ENCODE data around the gene ACIN1.

Gene ACIN1

DNA sequence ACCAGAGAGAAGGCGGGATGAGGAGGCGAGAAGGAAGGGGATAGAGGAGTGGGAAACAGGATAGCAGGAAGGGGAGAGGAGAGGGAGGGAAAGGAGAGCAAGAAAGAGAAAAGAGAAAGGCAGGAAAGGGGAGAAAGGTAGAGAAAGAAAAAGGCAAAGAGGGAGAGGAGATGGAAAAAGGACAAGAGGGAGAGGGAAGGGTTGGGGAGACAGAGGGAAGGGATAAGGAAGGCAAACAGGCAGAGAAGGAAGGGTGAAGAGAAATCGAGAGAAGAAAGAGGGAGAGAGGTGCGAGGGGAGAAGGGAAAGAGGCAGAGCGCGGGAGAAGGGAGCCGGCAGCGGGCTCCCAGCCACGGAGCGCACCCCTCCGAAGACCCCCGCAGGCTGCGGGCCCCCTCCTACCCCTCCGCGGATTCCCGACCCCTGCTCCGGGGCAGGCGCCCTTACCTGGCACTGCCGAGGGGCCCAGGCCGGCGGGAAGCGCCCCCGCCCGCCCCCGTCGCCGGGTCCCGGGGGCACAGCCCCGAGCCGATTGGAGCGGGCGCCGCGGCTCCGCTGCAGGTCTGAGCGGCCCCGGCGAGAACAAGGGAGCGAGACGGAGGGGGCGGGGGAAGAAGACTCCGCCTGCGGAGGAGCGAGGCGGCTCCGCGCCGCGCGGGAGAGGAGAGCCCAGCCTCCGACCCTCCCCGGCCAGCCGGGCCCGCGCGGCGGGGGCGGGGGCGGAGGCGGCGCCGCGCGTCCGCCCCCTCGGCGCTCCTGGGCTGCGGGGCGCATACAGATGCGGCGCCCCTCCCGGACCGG, 37.8 kb downstream of the ACIN1 start, which contains the start of gene CDH24:
Gene CDH24 (minus strand): TSS at position 565 of the 801 bp plus-strand sequence. CDS start 1,787 bp downstream, outside the sequence.
- DNase-seq: no peak

DNA sequence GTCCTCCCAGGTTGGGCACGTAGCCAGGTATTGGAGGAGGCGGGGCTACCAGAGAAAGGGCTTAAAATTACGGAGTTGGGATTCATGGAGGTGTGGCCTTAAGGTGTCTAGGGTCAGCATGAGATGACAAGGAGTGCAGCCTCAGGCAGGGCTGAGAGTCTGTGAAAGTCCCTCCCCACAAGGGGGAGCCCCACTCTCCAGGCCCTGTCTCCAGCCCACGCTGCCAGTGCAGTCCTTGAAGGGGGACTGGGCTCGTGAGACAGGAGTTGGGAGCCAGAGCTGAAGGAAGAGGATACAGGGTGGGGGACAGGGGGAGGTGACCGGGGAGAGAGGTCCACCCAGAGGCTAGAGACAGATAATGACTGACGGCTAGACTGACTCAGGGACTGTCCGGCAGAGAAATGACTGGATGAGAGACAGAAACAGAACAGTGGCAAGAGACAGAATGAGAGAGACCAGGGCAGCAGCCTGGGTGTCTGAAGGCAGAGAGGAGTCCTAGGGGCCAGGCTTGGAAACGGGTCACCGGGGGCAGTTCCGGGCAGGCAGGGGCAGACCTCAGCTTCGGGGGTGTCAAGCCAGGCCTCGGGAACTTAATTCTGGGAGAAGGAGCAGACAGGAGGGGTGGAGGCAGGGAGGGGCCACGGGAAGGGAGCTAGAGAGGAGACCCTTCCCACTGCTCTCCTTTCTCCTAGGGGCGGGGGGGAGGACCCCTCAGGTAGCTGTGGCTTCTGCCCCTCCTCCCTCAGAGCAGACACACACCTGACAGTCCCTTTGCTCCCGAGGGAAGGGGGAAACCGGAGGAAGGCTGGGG, 38.6 kb downstream of the ACIN1 start:
- no peak for DNase-seq

DNA sequence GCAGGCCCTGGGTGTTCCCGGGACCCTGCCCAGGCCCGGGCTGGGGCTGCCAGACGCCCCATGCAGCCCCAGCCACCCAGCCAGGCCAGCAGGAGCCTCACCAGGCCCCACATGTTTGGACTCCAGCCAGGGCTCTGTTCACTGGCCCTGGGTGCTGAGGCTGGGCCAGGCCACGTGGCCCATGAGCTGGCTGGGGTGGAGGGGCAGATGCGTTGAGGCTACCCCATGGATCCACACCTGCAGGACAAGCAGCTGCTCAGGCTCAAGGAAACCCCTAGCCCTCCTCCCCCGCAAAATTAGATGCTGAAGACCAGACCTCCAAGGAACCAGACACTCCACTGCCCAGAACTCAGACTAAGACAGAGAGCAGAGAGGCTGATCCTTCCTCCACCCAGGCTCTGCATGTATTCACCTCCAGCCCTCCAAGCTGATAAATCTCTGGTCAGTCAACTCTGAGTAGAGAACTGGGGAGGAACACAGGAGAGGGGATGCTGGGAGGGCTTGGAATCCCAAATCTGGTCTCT, 39.3 kb downstream of the ACIN1 start:
- no peak for DNase-seq

DNA sequence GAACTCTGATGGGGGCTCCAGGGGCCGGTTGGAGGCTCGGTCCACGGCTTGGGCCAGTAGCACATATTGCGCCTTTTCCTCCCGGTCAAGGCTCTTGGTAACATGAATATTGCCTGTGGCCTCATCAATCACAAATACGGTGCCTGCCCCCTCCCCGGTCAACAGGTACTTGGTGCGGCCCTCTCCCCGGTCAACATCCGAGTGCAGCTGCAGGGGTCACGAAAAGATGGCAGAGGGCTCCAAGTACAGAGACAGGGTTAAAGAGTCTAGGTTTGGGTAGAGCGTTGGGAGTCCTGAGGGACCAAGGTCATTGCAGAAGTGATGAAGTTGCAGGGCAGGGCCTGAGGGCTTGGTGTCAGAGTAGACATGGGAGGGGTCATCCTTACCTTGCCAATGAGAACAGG, 39.8 kb downstream of the ACIN1 start:
- no peak for DNase-seq

DNA sequence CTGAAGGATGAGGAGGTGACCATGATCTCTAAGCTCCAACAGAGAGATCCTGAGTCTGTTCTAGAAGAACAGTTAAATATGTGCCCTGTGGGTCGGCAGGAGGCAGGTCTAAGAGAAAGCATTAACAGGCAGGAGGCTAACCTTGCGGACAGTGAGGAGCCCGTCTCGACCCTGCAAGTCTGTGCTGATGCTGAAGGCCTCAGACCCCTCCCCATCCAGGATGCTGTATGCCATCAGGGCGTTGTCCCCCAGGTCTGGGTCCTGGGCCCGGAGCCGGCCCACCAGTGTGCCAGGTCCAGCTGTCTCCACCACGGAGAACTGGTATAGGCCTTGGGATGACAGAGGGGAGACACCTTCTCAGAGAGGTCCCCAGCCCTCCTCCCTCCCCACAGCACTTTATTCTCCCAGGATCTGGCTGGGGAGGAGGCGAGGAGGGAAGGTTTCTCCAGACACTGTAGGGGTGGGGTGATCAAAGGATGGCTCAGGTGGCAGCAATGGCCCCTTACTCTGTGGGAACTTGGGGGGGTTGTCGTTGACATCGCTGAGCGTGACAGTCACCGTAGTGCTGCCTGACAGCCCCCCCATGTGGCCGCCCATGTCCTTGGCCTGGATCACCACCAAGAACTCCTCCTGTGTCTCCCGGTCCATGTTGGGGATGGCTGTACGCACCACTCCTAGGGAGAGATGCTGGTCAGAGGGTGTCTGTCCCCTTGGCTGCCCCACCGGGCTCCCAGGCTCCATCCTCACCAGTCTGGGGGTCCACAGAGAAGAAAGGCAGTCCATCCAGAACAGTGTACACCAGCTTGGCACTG, 40.7 kb downstream of the ACIN1 start:
- DNase-seq: no peak

DNA sequence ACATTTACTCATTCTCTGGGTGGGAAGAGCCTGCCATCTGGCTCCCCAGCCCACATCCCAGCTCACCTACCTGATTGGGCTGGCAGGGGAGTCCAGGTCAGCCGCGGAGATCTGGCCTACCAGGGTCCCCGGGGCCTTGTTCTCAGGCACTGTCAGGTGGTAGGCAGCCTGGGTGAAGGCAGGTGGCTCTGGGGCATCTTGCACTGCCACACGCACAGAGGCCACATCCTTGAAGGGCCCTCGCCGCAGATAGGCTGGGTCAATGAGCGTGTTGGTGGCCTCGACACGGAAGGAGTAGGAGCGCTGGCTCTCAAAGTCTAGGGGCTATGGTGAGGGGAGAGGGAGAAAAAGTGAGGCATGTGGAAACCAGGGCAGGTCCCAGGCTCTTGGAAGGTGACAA, 41.5 kb downstream of the ACIN1 start:
- no peak for DNase-seq

DNA sequence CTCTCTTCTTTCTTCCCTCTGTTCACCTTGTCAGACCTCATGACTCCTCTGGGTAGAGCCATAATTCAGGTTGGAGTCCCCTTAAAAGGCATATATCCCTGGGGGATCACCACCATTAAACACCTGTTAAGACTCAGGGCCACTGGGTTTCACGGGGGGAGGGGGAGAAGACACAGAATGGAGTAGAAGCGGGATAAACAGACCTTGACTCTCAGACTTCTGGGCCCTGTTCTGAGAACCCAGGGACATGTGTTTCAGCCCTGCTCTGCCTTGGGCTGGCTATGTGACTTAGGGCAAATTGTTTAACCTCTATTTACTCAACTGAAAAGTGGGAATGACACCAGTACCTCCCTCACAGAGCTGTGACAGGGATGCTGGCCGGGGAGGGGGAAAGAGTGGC, 42.3 kb downstream of the ACIN1 start:
- DNase-seq: no peak

DNA sequence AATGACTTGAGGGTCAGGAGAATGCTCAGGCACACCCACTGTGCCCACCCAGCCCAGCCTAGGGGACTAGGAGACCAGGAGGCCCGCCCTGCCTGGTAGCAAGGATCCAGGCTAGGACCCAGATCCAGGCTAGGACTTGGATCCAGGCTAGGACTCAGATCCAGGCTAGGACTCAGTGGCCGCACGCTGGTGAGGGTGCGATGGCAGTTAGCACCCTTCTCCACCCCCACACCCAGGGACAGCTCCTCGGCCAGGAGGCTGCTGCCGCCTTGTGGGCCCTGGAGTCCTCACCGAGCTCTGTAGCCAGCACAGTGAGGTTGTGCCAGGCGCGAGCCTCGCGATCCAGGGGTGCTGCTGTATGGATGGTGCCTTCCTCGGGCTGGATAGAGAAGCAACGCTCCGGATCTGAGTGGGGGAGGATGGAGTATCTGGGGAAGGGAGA, 42.7 kb downstream of the ACIN1 start:
- no peak for DNase-seq

DNA sequence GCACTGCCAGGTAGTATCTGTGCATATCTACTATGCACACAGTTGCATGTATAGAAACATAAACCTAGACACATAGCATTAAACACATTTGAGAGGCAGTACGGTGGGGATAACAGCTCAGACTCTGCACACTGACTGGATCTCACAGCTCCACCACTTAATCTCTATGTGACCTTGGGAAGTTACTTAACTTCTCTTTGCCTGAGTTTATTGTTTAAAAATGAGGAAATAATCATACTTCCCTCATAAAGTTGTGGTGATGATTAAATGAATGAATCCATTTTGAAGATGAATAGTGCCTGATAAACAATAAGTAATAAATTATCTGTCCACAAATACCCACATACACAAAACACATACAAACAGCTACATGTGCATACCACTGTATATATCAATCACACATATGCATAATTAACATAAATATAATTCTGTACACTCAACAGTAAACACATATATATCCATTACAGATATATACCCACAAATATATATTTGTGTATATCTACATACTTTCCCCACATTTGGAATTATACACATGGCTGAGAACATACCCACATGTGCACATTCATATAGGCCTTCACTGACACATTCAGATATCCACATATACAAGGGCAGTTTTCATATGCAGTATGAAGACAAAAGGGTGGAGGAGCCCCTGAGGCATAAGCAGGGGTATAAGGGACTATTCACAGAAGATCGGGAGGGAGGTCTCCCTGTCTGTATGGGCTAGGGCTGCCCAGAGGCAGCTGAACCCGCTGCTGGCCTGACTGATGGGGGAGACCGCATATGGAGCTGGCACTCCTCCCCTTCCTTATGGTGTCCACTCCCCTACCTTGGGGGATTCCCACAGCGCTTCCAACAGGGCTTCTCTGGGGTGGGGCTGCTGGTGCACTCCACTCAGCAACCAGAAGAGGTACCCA, 43.5 kb downstream of the ACIN1 start:
- no peak for DNase-seq

DNA sequence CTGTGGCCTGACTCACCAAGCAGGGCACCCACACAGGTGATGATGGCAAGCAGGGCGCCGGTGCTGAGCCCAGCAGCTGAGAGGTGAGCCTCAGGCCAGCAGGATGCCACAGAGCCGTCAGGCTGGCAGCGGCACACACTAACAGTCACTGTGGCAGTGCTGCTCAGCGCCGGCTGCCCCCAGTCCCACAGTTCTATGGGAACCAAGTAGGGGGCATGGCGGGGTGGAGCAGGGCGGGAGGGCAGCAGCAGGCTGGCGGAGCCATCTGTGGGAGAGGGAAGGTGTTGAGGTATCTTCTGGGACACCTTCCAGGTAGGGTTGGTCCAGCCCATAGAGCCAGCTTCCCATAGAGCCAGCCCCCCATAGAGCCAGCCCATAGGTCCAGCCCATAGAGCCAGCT, 45.9 kb downstream of the ACIN1 start:
- no peak for DNase-seq

DNA sequence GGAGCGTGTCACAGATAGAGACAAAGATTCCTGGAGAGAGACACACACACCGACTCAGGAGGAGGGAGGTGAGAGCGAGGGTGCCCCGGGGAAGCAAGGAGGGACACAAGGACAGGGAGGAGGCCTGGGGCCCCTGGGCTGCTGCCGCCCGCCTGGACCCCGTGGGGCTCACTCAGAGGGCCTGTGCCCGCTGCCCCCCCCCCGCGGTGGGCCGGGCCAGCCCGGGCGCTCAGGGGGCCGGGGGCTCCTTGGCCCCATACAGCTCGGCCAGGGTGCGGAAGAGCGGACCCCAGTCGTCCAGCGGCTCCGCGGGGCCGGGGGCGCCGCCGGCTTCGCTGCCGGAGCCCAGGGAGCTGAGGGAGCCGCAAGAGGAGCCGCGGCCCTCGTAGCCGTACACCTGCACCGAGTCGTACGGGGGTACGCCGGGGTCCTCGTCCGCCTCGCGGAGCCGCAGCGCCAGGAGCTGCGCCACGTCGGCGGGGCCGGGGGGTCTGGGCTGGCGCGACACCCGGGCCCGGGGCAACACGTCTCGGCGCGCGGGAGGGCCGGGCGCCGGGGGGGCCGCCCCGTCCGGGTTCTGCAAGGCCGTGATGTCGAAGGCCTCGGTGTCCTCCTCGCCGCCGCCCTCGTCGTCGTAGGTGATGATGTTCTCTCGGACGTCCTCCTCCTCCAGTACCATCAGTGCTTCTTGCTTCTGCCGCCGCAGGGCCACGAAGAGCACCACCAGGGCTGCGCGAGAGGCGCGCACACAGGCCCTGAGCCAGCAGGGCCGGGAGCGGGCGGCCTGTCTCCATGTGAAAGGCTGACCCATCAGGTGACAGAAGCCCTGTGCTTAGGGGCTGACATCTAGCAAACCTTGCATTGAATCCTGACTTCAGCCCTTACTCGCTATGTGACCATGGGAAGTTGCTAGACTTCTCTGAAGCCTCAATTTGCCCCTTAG, 46.9 kb downstream of the ACIN1 start:
- no peak for DNase-seq

DNA sequence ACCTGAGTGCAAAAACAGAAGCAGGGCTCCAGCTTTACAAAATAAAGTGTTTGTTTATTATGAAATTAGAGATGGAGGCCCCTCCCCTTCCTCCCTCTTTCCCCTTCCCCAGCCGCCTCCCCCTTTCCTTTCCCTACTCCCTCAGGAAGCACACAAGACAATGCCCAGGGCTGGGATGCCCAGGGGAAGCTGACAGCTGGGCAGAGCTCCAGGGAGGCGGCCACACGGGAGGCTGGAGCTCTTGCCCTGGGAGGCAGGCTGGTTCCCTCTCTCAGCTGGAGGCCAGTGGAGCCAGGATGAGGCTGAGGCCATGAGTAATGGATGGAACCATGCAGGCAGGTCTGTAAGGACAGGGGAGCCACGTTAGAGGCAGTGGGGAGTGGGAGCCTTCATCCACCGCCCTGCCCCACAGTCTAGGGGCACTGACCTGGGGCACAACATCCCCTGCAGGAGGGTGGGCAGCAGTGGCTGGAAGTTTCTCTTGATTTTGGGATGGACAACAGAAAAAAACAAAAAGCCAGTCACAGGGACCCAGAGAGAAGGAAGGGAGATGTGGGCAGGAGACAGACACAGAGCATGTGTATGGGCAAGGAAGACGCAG, 47.8 kb downstream of the ACIN1 start:
- no peak for DNase-seq

DNA sequence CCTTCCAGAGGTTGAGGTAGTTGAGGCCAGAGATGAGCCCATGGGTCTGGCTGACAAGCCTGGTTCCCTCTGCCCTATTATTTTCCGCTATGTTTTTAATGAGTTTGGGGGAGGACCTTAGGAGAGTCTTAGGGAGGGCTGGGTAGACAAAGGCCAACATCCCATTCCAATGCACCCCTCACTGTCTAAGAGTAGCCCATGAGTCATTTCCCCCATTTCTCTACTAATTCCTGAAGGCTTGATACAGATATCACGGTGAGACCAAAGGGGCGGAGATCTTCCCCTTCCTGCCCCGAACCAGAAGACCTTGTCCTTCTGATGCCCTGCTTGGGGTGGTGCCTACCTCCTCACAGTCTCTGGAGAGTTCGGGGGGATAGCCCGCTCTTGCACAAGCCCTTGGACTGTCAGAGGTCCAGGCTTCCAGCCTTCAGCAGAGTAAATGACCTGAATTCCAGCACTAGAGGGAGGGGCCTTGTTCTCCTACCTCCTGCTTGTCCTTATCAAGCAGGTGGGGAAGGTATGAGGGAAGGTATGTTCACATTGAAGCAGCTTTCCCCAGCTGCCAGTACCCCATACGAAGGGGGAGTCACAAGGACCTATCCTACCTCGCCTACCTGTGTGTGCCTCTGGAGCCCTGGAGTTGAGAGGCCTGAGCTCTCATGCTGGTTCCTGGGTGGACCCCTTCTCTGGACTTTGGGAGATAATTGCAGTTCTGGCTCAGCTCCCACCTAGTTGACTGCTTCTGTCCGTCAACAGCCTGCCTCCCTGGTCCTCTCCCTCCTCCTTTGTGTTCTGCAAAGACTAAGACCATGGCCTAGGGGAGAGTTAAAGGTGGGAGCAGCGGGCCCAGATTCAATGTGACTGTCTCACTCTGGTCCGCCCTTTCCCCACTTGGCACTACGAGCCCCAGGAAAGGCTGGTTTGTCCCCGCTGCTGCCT, 49.2 kb downstream of the ACIN1 start:
- DNase-seq: no peak

DNA sequence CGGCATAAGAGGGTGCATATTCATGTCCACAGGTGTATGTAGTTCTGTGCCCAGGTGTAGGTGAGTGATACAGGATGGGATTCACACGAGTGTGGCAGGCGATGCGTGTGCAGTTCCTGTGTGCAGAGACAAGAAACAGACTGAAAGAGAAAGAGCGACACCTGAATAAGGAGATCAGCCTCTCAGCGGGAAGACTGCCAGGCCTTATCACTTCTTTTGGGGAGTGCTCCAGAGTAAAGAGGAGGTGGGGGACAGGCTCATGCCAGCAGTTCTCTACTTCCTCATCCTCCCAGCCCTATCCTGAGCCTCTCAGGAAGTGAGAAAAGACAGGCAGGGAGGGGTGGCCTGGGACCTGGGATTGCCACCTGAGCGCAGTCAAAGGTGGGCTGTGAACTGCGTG, 50.1 kb downstream of the ACIN1 start:
- no peak for DNase-seq

DNA sequence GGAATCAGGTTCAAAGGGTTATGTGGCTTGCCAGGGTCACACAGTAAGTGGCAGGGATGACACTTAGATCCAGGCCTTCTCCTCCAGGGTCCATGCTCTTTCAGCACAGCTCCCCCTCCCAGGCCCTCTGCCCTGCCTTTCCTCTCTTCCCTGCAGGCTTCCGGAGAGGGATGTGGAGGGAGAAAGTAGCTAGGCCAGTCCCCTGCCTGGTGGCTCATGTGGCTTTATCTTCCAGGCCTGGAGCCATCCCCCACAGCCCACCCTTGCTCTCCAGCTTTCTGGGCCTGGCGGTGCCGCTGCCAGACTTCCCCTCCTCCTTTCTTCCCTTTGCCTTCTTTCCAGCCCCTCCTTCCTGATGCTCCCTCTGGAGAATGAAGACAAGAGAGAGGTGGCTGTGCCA, 51.2 kb downstream of the ACIN1 start:
- no peak for DNase-seq

DNA sequence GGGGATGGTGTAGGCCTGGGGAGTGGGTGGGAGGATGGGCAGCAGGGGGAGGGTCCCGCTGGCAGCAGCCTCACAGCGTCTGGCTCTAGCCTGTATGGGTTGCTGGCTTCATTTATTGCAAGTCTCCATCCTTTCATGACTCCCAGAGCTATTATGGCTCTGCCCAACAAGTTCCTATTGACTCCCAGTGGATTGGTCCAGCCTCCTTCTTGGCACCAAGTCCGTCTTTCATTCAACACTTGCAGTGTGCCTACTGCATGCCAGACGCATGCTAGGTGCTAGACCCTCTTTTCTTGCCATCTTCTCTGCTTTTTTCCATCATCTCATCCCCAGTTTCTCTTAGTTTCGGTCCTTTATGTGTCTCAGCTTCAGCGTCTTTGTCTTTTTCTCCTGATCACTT, 51.8 kb downstream of the ACIN1 start:
- DNase-seq: no peak

DNA sequence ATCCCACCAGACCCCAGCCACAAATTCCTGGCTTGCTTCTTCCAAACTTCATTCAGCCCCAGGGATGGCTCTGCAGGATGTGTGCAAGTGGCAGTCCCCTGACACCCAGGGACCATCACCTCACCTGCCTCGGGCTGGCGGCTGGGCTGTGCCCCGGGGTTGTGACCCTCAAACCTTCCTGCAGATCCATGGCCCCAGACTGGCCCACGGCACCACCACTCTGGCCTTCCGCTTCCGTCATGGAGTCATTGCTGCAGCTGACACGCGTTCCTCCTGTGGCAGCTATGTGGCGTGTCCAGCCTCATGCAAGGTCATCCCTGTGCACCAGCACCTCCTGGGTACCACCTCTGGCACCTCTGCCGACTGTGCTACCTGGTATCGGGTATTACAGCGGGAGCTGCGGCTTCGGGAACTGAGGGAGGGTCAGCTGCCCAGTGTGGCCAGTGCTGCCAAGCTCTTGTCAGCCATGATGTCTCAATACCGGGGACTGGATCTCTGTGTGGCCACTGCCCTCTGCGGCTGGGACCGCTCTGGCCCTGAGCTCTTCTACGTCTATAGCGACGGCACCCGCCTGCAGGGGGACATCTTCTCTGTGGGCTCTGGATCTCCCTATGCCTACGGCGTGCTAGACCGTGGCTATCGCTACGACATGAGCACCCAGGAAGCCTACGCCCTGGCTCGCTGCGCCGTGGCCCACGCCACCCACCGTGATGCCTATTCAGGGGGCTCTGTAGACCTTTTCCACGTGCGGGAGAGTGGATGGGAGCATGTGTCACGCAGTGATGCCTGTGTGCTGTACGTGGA, 52.6 kb downstream of the ACIN1 start, which contains the start of gene PSMB11:
Gene PSMB11 (plus strand): TSS at position 51 of the 804 bp plus-strand sequence. CDS start 14 bp downstream, at position 65.
- no peak for DNase-seq

DNA sequence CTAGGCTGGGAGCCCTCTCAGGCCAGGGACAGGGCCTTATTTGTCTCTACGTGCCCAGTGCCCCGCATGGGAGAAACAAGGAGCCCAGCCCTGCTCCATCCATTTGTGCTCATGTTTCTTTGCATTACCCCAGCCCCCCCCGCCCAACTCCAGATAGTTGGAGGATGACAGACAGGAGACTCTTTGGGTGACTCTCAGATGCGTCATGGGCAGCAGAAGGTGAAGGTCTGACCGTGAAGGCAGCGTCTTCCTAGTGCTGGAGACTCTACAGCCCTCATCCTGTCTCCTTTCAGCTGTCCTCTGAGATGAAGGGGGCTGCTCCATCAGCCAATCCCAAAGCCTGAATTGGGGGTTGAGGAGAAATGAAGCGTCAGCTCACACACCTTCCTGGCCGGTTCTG, 53.2 kb downstream of the ACIN1 start:
- no peak for DNase-seq
